OCI-LY3 (cell line): ENCODE measurements around the gene C12orf43.

Experiments used
- H2AFZ ChIP-seq: fragments of 200-600, 300-600 bp; shearing (Covaris generic); 2 replicates; pipeline ENCODE4 v1.6.0; 2014; ENCODE audit warnings: antibody characterized with exemption, low read depth, low read length
- H3K27ac ChIP-seq: fragments of 200-600, 300-600 bp; sonication (generic); 2 replicates; pipeline ENCODE4 v1.5.1; 2014; ENCODE audit warnings: mild to moderate bottlenecking, low read length, moderate library complexity, mixed read lengths
- H3K27me3 ChIP-seq: fragments of 200-600, 300-600 bp; sonication (generic); 2 replicates; pipeline ENCODE4 v1.6.1; 2014; ENCODE audit warnings: low read depth, low read length, mixed read lengths
- H3K36me3 ChIP-seq: fragments of 200-600, 300-600 bp; sonication (generic); replicated peaks from 2 replicates; pipeline ENCODE3; 2014; ENCODE audit warnings: low read depth, low read length, mixed read lengths
- H3K4me1 ChIP-seq: fragments of 300-600, 200-600 bp; sonication (generic); 2 replicates; pipeline ENCODE4 v1.6.1; 2014; ENCODE audit warnings: low read length, mixed read lengths
- H3K4me2 ChIP-seq: fragments of 200-600, 300-600 bp; sonication (generic); 2 replicates; pipeline ENCODE4 v1.6.1; 2014; ENCODE audit warnings: low read length, mixed read lengths
- H3K4me3 ChIP-seq: fragments of 300-600, 200-600 bp; sonication (generic); 2 replicates; pipeline ENCODE4 v1.5.1; 2014; ENCODE audit warnings: antibody characterized with exemption, mild to moderate bottlenecking, low read length, moderate library complexity
- H3K79me2 ChIP-seq: fragments of 300-600, 200-600 bp; shearing (Covaris generic); 2 replicates; pipeline ENCODE4 v1.6.1; 2014; ENCODE audit warnings: mild to moderate bottlenecking, low read length, mixed read lengths
- H3K9ac ChIP-seq: fragments of 300-600, 200-600 bp; shearing (Covaris generic); 2 replicates; pipeline ENCODE4 v1.6.0; 2014; ENCODE audit warnings: mild to moderate bottlenecking, low read length, moderate library complexity
- H3K9me3 ChIP-seq: fragments of 200-600, 300-600 bp; shearing (Covaris generic); 2 replicates; pipeline ENCODE4 v1.6.1; 2014; ENCODE audit warnings: low read length, mixed read lengths; ENCODE audit not compliant: insufficient read depth
- H4K20me1 ChIP-seq: fragments of 200-600, 300-600 bp; sonication (generic); 2 replicates; pipeline ENCODE4 v1.6.1; 2016; ENCODE audit warnings: low read length, mixed read lengths; ENCODE audit not compliant: insufficient read depth
- EZH2phosphoT487 ChIP-seq: fragments of 200-600 bp; shearing (Covaris generic); IDR thresholded peaks from 2 replicates; pipeline ENCODE4 v1.6.1; 2018; ENCODE audit warnings: antibody characterized with exemption, mixed run types, low read depth
- TF ChIP-seq, protein P1 (sequence below): fragments of 200-600, 300-600 bp; sonication (generic); IDR thresholded peaks from 2 replicates; pipeline ENCODE4 v1.5.1; 2014; ENCODE audit warnings: antibody characterized with exemption, low read length, low read depth

The C12orf43 gene

DNA sequence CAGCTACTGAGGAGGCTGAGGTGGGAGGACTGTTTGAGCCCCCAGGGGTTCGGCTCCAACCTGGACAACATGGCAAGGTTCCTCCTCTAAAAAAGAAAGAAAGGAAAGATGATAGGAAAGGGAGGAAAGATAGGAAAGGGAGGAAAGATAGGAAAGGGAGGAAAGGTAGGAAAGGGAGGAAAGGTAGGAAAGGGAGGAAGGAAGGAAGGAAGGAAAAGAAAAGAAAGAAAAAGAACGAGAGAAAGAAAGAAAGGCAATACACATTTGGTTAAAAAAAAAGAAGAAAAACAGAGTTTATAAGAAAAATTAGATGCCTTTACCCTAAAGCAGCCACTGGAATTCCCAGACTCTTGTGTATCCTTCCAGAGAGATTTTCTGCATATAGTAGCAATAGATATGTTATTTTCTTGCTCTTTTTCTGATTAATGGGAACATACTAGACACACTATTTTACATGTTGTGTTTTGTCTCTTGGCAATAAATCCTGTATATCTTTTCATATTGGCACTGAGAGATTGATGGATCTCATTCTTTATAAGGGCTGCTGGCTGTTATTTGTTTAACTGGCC, 25.7 kb downstream of the C12orf43 start:
- Histone ChIP-seq H3K27me3 (no peaks in the 10 kb centered on the region), H3K79me2 (no peaks in the 10 kb centered on the region), H3K4me2 (no peak overlapping the region), H3K4me1 (no peaks in the 10 kb centered on the region), H2AFZ (no peak overlapping the region), H4K20me1 (no peaks in the 10 kb centered on the region), H3K9me3 (no peaks in the 10 kb centered on the region), H3K9ac (no peak overlapping the region), H3K4me3 (no peak overlapping the region), H3K36me3 (no peaks in the 10 kb centered on the region), H3K27ac (no peak overlapping the region)
- no peak for TF ChIP-seq EZH2phosphoT487
- TF ChIP-seq, protein P1, sequence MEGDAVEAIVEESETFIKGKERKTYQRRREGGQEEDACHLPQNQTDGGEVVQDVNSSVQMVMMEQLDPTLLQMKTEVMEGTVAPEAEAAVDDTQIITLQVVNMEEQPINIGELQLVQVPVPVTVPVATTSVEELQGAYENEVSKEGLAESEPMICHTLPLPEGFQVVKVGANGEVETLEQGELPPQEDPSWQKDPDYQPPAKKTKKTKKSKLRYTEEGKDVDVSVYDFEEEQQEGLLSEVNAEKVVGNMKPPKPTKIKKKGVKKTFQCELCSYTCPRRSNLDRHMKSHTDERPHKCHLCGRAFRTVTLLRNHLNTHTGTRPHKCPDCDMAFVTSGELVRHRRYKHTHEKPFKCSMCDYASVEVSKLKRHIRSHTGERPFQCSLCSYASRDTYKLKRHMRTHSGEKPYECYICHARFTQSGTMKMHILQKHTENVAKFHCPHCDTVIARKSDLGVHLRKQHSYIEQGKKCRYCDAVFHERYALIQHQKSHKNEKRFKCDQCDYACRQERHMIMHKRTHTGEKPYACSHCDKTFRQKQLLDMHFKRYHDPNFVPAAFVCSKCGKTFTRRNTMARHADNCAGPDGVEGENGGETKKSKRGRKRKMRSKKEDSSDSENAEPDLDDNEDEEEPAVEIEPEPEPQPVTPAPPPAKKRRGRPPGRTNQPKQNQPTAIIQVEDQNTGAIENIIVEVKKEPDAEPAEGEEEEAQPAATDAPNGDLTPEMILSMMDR: no peak

DNA sequence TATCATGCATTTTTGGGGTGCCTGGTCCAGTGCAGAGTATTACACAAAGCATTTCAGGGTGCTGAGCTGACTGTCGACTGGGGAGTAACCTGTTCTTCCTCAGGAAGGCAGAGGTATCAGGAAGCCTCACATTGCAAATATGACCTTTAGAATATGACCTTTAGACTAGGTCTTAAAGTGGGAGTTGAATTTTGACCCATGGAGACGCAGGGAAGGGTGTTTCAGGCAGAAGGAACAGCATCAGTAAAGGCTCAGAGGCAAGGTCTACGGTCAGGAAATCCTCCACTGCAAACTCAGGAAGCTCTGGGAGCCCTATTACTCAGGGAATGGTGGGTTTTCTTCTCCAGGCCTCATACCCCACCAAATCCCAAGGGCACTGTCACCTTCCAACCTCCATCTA, 26.6 kb downstream of the C12orf43 start:
- no peaks in the 10 kb centered on the region for H3K27me3 ChIP-seq
- H3K36me3 ChIP-seq: no peaks in the 10 kb centered on the region
- TF ChIP-seq EZH2phosphoT487: no peak
- TF ChIP-seq, protein P1: no peak
- no peaks in the 10 kb centered on the region for H3K79me2 ChIP-seq
- no peak overlapping the region for H3K4me2 ChIP-seq
- no peaks in the 10 kb centered on the region for H3K9me3 ChIP-seq
- H3K4me1 ChIP-seq: no peaks in the 10 kb centered on the region
- H3K4me3 ChIP-seq: no peak overlapping the region
- H3K9ac ChIP-seq: no peak overlapping the region
- H4K20me1 ChIP-seq: no peaks in the 10 kb centered on the region
- H2AFZ ChIP-seq: no peak overlapping the region
- no peak overlapping the region for H3K27ac ChIP-seq

DNA sequence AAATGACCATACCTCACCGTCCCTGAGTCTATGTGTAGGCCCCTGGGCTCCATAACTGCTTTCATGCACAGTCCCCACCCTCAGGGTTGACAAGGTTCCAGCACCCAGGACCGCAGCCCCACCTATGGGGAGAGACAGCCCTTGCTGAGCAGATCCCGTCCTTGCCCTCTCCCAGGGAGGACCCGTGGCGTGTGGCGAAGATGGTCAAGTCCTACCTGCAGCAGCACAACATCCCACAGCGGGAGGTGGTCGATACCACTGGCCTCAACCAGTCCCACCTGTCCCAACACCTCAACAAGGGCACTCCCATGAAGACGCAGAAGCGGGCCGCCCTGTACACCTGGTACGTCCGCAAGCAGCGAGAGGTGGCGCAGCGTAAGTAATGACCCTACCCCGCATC, 27.6 kb downstream of the C12orf43 start:
- no peak overlapping the region for H3K9ac ChIP-seq
- no peaks in the 10 kb centered on the region for H3K4me1 ChIP-seq
- no peaks in the 10 kb centered on the region for H3K36me3 ChIP-seq
- H3K9me3 ChIP-seq: no peaks in the 10 kb centered on the region
- H3K4me3 ChIP-seq: no peak overlapping the region
- no peak overlapping the region for H2AFZ ChIP-seq
- no peak for TF ChIP-seq EZH2phosphoT487
- TF ChIP-seq, protein P1: no peak
- no peaks in the 10 kb centered on the region for H3K27me3 ChIP-seq
- H4K20me1 ChIP-seq: no peaks in the 10 kb centered on the region
- H3K79me2 ChIP-seq: no peaks in the 10 kb centered on the region
- no peak overlapping the region for H3K27ac ChIP-seq
- H3K4me2 ChIP-seq: no peak overlapping the region

DNA sequence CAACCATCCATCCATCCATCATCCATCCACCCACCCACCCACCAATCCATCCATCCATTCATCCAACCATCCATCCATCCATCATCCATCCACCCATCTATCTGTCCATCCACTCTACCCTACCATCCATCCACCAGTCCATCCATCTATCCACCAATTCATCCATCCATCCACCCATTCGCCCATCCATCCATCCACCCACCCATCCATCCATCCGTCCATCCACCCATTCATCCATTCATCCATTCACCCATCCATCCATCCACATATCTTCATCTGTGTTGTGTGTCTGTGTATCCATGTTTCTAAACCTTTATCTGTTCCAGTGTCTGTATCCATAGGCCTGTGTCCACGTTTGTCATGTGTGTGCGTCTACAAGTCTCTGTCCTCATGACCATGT, 28.1 kb downstream of the C12orf43 start:
- Histone ChIP-seq H3K4me1 (no peaks in the 10 kb centered on the region), H3K4me2 (no peak overlapping the region), H3K36me3 (no peaks in the 10 kb centered on the region), H3K79me2 (no peaks in the 10 kb centered on the region), H2AFZ (no peak overlapping the region), H3K9me3 (no peaks in the 10 kb centered on the region), H3K27ac (no peak overlapping the region), H3K27me3 (no peaks in the 10 kb centered on the region), H3K4me3 (no peak overlapping the region), H4K20me1 (no peaks in the 10 kb centered on the region), H3K9ac (no peak overlapping the region)
- no peak for TF ChIP-seq EZH2phosphoT487
- TF ChIP-seq, protein P1: no peak
